ENCODE results near the gene DMD. TPM values are rescaled to one million over a fixed set of nuclear protein-coding genes. Genes with fewer than 3 reads are reported as not detected.

The DMD gene
- total RNA-seq, 1 donor from 2014 or later, result 22.2 TPM

GRCh38 chrX:31420711-31421151 is 1790.6 kb downstream of the DMD start:
- Histone ChIP-seq H3K27ac (ENCODE audit: low read depth, low read length) (no peak overlapping the region), H3K79me2 (ENCODE audit: insufficient read depth, low read length) (no peaks in the 10 kb centered on the region), H3K4me3 (ENCODE audit: insufficient read depth, low read depth, low read length) (no peak overlapping the region), H3K36me3 (ENCODE audit: insufficient read depth, low read length) (no peaks in the 10 kb centered on the region), H3K4me2 (ENCODE audit: low read length) (no peak overlapping the region), H3K9ac (ENCODE audit: low read length) (no peak overlapping the region), H3K27me3 (ENCODE audit: insufficient read depth, low read length) (no peaks in the 10 kb centered on the region), H3K9me3 (ENCODE audit: insufficient read depth, low read depth, low read length) (no peaks in the 10 kb centered on the region), H4K20me1 (ENCODE audit: insufficient read depth, low read length) (no peaks in the 10 kb centered on the region), H2AFZ (ENCODE audit: low read depth, low read length) (no peak overlapping the region), H3K4me1 (ENCODE audit: insufficient read depth, low read length) (no peaks in the 10 kb centered on the region)
- Mint-ChIP-seq H3K4me1 (ENCODE audit: low read depth, unreplicated experiment) (peaks cover 4% of the 10 kb centered on the region), H3K27ac (ENCODE audit: unreplicated experiment) (no peak overlapping the region), H3K36me3 (ENCODE audit: low read depth, unreplicated experiment) (no peaks in the 10 kb centered on the region), H3K9me3 (ENCODE audit: unreplicated experiment) (no peaks in the 10 kb centered on the region), H3K27me3 (ENCODE audit: low read depth, unreplicated experiment) (no peaks in the 10 kb centered on the region), H3K4me3 (ENCODE audit: unreplicated experiment) (no peak overlapping the region)
- TF ChIP-seq, protein P1, sequence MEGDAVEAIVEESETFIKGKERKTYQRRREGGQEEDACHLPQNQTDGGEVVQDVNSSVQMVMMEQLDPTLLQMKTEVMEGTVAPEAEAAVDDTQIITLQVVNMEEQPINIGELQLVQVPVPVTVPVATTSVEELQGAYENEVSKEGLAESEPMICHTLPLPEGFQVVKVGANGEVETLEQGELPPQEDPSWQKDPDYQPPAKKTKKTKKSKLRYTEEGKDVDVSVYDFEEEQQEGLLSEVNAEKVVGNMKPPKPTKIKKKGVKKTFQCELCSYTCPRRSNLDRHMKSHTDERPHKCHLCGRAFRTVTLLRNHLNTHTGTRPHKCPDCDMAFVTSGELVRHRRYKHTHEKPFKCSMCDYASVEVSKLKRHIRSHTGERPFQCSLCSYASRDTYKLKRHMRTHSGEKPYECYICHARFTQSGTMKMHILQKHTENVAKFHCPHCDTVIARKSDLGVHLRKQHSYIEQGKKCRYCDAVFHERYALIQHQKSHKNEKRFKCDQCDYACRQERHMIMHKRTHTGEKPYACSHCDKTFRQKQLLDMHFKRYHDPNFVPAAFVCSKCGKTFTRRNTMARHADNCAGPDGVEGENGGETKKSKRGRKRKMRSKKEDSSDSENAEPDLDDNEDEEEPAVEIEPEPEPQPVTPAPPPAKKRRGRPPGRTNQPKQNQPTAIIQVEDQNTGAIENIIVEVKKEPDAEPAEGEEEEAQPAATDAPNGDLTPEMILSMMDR (IDR thresholded peaks at IDR 0.05; ENCODE audit: insufficient read depth, low read depth, low read length), result no peak
- TF ChIP-seq EZH2 (IDR thresholded peaks at IDR 0.05; ENCODE audit: insufficient read depth, low read length), result no peak
- peak; percentile 10 for DNase-seq (ENCODE audit: low read depth)
- FAIRE-seq, result no peak

- Histone ChIP-seq H3K27ac (ENCODE audit: low read depth, low read length) (no peak overlapping the region), H3K9me3 (ENCODE audit: insufficient read depth, low read depth, low read length) (no peaks in the 10 kb centered on the region), H3K79me2 (ENCODE audit: insufficient read depth, low read length) (no peaks in the 10 kb centered on the region), H2AFZ (ENCODE audit: low read depth, low read length) (no peak overlapping the region), H3K36me3 (ENCODE audit: insufficient read depth, low read length) (no peaks in the 10 kb centered on the region), H4K20me1 (ENCODE audit: insufficient read depth, low read length) (no peaks in the 10 kb centered on the region), H3K4me1 (ENCODE audit: insufficient read depth, low read length) (no peaks in the 10 kb centered on the region), H3K4me3 (ENCODE audit: insufficient read depth, low read depth, low read length) (no peak overlapping the region), H3K4me2 (ENCODE audit: low read length) (no peak overlapping the region), H3K9ac (ENCODE audit: low read length) (no peak overlapping the region), H3K27me3 (ENCODE audit: insufficient read depth, low read length) (no peaks in the 10 kb centered on the region)
- no peaks in the 10 kb centered on the region for H3K36me3 Mint-ChIP-seq (ENCODE audit: low read depth, unreplicated experiment)
- H3K4me1 Mint-ChIP-seq (ENCODE audit: low read depth, unreplicated experiment), result peaks cover 4% of the 10 kb centered on the region
- no peak for TF ChIP-seq EZH2 (IDR thresholded peaks at IDR 0.05; ENCODE audit: insufficient read depth, low read length)
- TF ChIP-seq, protein P1 (IDR thresholded peaks at IDR 0.05; ENCODE audit: insufficient read depth, low read depth, low read length), result no peak
- no peaks in the 10 kb centered on the region for H3K27me3 Mint-ChIP-seq (ENCODE audit: low read depth, unreplicated experiment)
- peak; percentile 98 for FAIRE-seq
- H3K27ac Mint-ChIP-seq (ENCODE audit: unreplicated experiment), result no peak overlapping the region
- no peaks in the 10 kb centered on the region for H3K9me3 Mint-ChIP-seq (ENCODE audit: unreplicated experiment)
- H3K4me3 Mint-ChIP-seq (ENCODE audit: unreplicated experiment), result no peak overlapping the region
- DNase-seq (ENCODE audit: low read depth), result no peak
These were observed 1791.0 kb downstream of the DMD start for GRCh38 chrX:31420302-31420701.

- H3K9me3 ChIP-seq (ENCODE audit: insufficient read depth, low read depth, low read length), result no peaks in the 10 kb centered on the region
- H3K79me2 ChIP-seq (ENCODE audit: insufficient read depth, low read length), result no peaks in the 10 kb centered on the region
- H3K27ac ChIP-seq (ENCODE audit: low read depth, low read length), result peak overlapping the region; percentile 42
- DNase-seq (ENCODE audit: low read depth), result peak; percentile 65
- H3K4me3 ChIP-seq (ENCODE audit: insufficient read depth, low read depth, low read length), result no peak overlapping the region
- H2AFZ ChIP-seq (ENCODE audit: low read depth, low read length), result no peak overlapping the region
- H3K27ac Mint-ChIP-seq (ENCODE audit: unreplicated experiment), result no peak overlapping the region
- peaks cover 8% of the 10 kb centered on the region for H3K4me1 ChIP-seq (ENCODE audit: insufficient read depth, low read length)
- peak; percentile 99 for FAIRE-seq
- peak overlapping the region; percentile 57 for H3K4me2 ChIP-seq (ENCODE audit: low read length)
- no peaks in the 10 kb centered on the region for H4K20me1 ChIP-seq (ENCODE audit: insufficient read depth, low read length)
- H3K9me3 Mint-ChIP-seq (ENCODE audit: unreplicated experiment), result no peaks in the 10 kb centered on the region
- no peaks in the 10 kb centered on the region for H3K36me3 ChIP-seq (ENCODE audit: insufficient read depth, low read length)
- H3K27me3 ChIP-seq (ENCODE audit: insufficient read depth, low read length), result no peaks in the 10 kb centered on the region
- no peaks in the 10 kb centered on the region for H3K27me3 Mint-ChIP-seq (ENCODE audit: low read depth, unreplicated experiment)
- H3K4me1 Mint-ChIP-seq (ENCODE audit: low read depth, unreplicated experiment), result peaks cover 3% of the 10 kb centered on the region
- no peaks in the 10 kb centered on the region for H3K36me3 Mint-ChIP-seq (ENCODE audit: low read depth, unreplicated experiment)
- no peak overlapping the region for H3K4me3 Mint-ChIP-seq (ENCODE audit: unreplicated experiment)
- H3K9ac ChIP-seq (ENCODE audit: low read length), result no peak overlapping the region
- no peak for TF ChIP-seq EZH2 (IDR thresholded peaks at IDR 0.05; ENCODE audit: insufficient read depth, low read length)
- TF ChIP-seq, protein P1 (IDR thresholded peaks at IDR 0.05; ENCODE audit: insufficient read depth, low read depth, low read length), result no peak
These were observed 1814.2 kb downstream of the DMD start for GRCh38 chrX:31397119-31397518.

Data from astrocyte (in vitro differentiated cells and primary cell).